Stimulated activated CD4-positive, alpha-beta T cell treated with anti-CD3 and anti-CD28 coated beads, Interleukin-1b, Interleukin-23, amount 100 ng/mL, for 48 hours (primary cell): ENCODE data around the gene FMC1.
"Not testable (repeated sequence)": the region's sequence is repeated elsewhere in the genome, so short reads cannot be mapped to it uniquely, and the experiment has no call there.

ENCODE experiments used
- DNase-seq: peaks from one replicate; pipeline ENCODE4 v3.0.0-alpha.2; 2020

Gene FMC1

DNA sequence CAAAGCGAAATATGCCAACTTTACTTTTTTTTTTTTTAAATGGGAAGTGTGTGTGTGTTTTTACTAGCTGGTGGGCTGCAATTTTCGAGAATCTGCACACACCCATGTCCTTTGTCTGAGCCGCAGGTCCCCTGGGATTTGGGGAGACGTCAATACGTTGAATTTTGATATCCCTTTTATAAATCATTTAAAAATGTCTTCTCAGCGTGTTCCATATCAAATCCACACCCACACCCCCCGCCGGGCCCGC lies 404 bp upstream of the FMC1 start:
- DNase-seq = peak; percentile 82

- DNase-seq = no peak
Measured at GRCh38 chr7:139341776-139342226, 664 bp downstream of the FMC1 start.

- no peak for DNase-seq
Measured at GRCh38 chr7:139345042-139345441, 3.9 kb downstream of the FMC1 start.

- DNase-seq = no peak
Measured at GRCh38 chr7:139351027-139351426, 9.9 kb downstream of the FMC1 start.

DNA sequence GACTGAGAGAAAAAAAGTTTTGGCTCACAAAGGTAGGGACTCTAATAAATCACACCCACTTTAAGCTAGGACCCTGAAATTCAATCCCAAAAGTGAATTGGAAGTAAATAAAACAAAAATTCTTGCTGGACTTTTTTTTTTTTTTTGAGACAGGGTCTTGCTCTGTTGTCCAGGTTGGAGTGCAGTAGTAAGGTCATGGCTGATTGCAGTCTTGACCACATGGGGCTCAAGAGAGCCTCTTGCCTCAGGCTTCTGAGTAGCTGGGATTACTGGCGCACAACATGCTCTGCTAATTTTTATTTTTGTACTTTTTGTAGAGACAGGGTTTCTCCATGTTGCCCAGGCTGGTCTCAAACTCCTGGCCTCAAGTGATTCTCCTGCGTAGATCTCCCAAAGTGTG lies 13.6 kb downstream of the FMC1 start:
- DNase-seq = no peak

- no peak for DNase-seq
Measured at GRCh38 chr7:139355320-139355719, 14.2 kb downstream of the FMC1 start.

DNA sequence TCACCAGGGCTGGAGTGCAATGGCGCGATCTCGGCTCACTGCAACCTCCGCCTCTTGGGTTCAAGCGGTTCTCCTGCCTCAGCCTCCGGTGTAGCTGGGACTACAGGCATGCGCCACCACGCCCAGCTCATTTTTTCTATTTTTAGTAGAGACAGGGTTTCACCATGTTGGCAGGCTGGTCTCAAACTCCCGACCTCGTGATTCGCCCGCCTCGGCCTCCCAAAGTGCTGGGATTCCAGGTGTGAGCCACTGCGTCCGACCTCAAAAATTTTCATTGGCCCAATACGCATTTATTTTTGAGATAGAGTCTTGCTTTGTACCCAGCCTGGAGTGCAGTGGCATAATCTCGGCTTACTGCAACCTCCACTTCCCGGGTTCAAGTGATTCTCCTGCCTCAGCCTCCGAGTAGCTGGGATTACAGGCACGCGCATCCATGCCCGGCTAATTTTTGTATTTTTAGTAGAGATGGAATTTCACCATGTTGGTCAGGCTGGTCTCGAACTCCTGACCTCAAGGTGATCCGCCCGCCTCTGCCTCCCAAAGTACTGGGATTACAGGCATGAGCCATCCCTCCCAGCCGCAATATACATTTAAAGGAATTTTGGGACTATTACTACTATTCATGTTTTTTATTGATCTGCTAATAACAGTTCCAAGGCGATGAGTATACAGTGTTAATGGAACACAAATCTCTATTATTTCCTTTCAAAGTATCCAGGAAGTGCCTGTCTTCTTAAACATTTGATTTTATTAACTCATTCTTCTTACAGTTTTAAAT lies 16.8 kb downstream of the FMC1 start:
- DNase-seq = not testable (repeated sequence)

DNA sequence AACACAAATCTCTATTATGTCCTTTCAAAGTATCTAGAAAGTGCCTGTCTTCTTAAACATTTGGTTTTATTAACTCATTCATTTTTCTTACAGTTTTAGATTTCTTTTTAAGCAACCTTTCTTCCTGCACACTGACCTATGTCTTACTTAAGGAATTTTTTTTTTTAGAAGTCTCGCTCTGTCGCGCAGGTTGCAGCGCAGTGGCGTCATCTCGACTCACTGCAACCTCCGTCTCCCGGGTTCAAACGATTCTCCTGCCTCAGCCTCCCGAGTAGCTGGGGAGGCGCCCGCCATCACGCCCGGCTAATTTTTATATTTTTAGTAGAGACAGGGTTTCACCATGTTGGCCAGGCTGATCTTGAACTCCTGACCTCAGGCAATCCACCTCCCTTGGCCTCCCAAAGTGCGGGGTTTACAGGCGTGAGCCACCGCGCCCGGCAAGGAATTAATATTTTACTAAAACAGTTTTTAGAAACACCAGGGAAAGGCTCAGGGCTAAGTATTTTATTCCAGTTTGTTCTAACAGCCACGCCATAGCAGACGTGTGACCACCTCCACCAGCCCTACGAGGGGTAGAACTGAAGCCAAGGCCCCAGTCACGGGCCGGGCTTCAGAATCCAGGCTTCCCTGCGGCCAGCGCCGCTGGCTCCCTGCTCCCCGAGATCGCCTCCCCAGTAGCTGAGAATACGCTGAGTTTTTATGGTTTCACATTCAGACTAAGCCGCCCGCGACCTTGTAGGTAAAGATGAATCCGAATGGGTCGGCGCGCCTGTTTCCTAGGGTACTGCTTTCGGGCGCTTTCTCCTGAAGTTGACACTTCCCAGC lies 17.6 kb downstream of the FMC1 start:
- DNase-seq = peak; percentile 60

DNA sequence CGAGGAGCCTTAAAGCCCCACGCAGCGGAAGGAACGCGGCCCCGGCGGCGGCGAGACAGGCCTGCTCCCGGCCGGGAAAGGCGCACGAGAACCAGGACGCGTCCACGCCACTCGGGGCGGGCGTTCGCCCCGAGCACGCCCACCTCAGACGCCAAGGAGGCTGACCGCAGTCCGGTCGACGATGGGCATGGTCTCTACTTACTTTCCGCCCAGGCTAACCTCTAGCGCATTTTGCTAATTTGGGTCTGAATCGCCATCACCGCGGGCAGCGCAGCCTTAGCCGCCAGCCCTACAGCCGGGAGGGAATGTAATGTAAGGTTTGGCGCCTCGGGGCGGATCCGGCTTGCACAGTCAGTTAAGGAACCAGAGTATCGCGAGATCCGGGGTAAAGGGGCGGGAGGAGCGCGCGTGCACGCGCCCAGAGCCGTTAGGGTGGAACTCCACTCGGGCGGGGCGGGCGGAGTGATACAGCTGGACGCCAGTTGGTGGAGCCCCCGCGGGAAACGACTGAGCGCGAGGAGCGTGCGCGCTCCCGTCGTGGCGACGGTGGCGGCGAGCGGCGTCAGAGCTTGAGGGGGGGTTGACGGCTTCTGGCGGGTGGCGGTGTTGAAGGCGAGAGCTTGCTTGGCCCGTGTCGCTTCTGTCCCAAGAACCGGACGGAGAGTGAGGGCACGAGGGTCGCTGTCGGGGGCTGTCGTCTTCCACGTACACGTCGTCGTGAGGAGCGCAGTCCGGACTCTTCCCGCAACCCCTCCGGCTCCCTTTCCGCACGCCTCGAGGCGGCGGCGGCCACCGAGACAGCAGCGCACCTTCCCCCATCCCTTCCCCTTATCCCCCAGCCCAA lies 18.5 kb downstream of the FMC1 start, which contains the start of gene LUC7L2:
TSS of gene LUC7L2 (plus strand) at position 529 of the 844 bp plus-strand sequence. CDS start 368 bp downstream, outside the sequence.
- peak; percentile 100 for DNase-seq

DNA sequence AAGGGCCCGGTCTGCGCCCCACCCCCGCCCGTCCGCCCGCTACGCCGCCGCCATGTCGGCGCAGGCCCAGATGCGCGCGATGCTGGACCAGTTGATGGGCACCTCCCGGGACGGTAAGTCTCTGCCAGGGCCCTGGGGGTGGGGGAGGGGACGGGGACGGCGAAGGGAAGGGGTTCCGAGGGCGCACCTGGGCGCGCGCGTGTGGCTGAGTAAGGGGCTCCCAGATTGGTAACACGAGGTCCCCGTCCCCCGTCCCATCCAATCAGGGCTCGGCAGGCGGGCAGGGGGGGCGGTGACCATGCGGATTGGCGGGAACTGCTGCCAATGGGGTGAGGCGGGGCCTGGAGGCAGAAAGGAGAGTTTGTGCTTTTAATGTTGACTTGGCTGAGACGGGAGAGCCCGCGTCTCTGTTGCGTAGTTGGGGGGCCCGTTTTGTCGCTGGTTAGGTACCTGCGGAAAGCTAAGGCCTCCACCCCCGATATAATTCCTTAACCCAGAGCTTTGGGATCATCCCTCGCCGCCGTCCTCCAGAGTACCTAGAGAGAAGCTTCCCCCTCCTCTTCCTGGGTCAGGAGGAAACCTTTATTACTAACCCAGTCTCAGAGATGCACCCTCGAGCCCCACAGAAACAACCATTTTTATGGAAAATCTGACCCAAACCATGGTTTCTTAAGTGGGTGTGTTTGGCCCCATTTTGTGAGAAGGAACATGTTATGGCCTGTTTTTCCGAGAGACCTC lies 19.2 kb downstream of the FMC1 start:
- DNase-seq = peak; percentile 99

- no peak for DNase-seq
Measured at GRCh38 chr7:139360948-139361307, 19.8 kb downstream of the FMC1 start.

DNA sequence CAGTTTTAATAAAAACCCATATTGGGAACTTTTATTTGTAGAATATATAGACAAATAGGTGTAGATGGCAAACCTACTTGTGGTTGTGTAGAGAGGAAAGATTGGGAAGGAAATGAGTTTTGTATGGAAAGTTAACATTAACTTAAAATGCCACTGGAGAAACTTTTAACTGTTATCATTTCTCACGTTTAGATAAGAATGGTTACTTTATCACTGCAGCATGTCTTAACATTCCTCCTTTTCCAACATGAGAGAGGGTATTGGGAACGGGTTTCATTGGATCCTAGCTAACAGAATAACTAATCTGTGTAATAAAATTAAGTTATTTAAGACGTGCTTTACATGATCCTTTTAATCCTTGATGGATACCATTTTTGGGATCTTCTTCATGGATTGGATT lies 20.4 kb downstream of the FMC1 start:
- DNase-seq = no peak

DNA sequence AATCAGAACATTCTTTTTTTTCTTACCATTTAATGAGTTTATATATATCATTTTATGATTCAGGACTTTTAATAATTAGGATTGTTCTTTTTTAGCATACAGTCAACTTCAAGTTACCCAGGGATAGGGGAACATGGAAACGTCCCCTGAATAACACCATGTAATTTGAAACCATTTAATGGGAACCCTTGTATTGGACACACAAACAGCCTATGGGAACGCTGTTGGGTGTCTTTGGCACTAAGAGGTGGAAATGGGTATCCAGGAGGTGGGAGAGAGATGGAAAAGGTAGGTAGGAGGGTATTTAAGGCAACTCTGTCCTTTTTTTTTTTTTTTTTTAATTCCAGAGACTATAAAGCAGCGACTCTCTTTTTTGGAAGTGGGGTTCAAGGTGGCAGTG lies 21.2 kb downstream of the FMC1 start:
- no peak for DNase-seq

DNA sequence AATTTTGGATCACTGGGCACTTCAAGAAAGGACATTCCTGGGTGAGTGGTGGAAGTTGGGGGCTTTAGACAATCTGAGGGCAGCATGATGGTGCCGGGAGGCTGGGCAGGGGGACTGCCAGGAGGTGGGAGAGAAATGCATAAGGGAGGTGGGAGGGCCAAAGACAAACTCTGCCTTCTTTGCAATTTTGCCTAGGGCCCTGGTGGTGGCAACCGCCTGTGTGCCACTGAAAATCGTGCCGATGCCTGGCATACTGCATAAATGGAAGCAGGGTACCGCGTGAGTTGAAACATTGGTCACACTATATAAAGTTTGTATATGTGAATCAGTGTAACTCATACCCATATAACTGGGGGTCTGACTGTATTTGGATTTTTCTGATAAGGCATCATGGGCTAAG lies 21.8 kb downstream of the FMC1 start:
- no peak for DNase-seq

DNA sequence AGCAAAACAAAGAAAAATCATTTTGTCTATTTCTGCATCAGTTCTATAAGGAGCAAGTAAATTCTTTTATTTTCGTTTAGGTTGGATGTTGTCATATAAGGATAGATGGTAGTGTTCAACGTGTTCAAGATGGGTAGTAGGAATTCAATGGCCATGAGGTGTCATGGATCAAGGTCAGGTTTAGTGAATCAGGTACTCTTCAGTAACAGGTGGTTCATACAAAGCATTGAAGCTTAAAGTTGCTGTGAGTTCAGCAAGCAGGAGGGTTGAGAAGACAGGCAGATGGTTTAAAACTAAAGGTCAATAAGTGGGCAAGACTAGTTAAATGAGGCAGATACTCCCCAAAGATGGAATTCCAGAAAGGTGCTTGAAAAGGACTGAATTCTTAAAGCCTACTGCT lies 24.2 kb downstream of the FMC1 start:
- DNase-seq = no peak

DNA sequence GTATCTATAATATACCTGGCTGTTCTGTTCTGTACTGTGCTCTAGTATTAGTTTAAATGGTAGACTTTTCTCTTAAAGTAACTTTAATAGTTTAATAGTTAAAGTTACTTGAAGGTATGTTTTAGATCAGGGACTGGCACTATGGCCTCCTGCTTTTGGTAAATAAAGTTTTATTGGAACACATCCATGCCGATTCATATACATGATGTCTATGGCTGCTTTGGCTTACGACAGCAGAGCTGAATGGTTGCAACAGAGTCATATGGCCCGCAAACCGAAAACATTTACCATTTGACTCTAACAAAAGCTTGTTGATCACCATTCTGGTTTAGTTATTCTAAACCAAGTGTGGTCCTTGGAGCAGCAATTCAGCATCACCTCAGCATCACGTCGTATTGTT lies 25.3 kb downstream of the FMC1 start:
- no peak for DNase-seq

- no peak for DNase-seq
Measured at GRCh38 chr7:139367438-139368155, 26.5 kb downstream of the FMC1 start.

- no peak for DNase-seq
Measured at GRCh38 chr7:139370301-139370942, 29.3 kb downstream of the FMC1 start.

DNA sequence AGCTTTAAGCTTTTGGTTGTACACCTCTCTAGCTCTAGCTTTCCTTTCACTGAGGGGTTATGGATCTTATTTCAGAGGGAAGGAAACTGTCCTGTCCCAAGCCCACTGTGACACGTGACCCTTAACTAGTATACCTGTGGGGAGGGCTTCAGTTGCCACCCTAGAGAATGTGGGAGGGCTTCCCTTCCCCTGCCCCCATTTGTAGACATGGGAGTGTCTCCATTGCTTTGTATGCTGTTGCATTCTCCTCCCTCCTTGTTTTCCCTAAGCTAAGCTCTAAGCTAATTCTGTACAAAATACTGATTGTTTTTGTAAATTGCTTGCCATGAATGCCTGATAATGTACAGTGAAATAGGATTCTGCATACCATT lies 29.8 kb downstream of the FMC1 start:
- no peak for DNase-seq

DNA sequence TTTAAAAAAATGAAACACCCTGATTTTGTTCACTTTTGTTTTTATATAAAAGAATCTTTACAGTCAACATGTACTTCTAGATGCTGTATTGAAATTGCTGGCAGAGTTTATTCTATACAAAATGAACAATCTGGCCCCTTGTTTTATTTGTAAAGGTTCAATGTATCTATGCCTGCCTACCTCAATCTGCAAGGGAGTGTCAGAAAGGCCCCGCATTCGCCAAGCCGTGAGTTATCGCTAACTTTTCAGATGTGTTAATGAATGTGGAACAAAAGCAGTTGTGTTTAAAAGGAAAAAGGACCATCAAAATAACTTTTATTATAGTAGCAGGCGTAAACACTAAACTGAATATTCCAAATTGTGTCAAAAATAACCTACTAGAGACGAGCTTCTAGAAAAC lies 33.1 kb downstream of the FMC1 start:
- DNase-seq = no peak

- DNase-seq = no peak
Measured at GRCh38 chr7:139382439-139382838, 41.3 kb downstream of the FMC1 start.

- DNase-seq = no peak
Measured at GRCh38 chr7:139384611-139385010, 43.5 kb downstream of the FMC1 start.
